Activated CD8-positive, alpha-beta memory T cell treated with anti-CD3 and anti-CD28 coated beads for 24 hours (primary cell): ENCODE data around the gene HIPK1.

Experiments
- DNase-seq: peaks from one replicate; pipeline ENCODE4 v3.0.0-alpha.2; 2020

The HIPK1 gene

GRCh38 chr1:113913887-113914664, 15.0 kb upstream of the HIPK1 start:
- DNase-seq: no peak

GRCh38 chr1:113916974-113917373, 12.2 kb upstream of the HIPK1 start:
- no peak for DNase-seq

DNA sequence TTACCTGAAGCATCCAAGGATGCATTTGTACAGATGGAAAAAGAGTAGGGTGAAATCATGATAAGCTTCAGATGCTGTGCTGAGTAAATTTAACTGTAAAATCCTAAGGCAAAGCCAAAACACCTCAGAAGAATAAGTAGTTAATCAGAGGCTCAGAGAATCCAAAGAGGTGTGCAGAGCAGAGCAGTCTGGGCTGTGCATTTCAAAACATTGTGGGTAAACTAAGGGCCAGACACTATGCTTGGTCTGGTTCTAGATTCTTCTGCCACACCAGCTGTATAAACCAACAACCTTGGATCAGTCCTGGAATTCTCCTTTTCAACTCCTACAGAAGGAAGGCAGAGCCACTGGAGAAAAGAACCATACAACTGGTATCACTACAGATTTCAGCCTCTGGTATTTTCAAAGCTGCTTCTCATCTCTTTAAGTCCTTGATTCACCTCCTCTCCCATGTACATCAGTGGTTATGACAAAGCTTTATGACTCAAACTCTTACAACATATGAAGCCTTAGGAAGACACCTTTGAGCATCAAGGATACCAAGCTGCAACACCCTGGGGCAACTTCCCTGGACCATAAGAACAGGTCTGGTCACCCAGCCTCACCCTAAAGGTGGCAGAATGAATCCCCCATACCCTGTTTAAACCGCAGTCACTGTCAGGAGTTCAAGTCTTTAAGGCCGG, 11.6 kb upstream of the HIPK1 start:
- no peak for DNase-seq

DNA sequence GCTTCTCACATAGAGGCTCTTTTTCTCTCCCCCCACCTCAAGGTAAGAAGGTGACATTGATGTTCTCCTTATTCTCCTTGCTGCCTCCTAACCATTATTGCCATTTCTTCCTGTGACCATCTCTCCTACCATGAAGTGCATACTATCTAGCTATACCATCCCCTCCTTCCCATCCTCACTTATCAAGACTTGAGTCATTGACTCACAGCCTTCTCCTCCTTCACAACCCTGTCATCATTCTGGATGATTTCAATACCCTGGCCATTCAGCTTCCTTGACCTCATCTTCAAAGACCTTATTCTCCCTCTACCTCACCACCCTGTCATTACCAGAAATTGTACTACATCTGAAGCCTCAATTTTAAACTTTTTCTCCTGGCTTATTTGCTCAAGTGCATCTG, 10.9 kb upstream of the HIPK1 start:
- no peak for DNase-seq

DNA sequence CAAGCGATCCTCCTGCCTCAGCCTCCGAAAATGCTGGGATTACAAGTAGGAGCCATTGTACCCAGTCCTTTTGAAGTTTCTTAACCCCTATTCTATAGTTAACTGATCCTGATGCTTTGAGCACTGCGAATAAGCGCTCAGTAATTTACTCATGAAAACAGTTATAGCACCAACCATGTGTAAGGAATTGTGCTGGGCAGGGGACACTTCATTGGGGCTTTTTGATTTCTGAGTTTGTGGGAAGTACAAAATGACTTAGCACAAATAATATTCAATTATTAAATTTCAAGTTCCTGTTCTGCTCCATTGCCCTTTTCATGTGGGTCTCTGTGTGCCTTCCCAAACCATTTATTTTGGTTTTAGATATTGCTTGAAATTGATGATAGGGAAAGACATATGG, 6.2 kb upstream of the HIPK1 start:
- no peak for DNase-seq

DNA sequence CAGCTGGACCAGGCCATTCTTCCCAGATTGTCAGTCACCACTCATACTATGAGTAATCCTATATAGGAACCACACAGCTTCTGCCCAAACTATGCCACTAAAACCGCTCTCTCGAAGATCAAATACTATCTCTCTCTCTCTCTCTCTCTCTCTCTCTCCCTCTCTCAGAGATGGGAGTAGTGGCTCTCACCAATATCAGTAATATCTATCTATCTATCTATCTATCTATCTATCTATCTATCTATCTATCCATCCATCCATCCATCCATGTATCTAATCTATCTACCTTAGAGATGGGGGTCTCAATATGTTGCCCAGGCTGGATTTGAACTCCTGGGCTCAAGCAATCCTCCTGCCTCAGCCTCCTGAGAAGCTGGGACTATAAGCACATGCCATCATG, 4.7 kb upstream of the HIPK1 start:
- DNase-seq: no peak

DNA sequence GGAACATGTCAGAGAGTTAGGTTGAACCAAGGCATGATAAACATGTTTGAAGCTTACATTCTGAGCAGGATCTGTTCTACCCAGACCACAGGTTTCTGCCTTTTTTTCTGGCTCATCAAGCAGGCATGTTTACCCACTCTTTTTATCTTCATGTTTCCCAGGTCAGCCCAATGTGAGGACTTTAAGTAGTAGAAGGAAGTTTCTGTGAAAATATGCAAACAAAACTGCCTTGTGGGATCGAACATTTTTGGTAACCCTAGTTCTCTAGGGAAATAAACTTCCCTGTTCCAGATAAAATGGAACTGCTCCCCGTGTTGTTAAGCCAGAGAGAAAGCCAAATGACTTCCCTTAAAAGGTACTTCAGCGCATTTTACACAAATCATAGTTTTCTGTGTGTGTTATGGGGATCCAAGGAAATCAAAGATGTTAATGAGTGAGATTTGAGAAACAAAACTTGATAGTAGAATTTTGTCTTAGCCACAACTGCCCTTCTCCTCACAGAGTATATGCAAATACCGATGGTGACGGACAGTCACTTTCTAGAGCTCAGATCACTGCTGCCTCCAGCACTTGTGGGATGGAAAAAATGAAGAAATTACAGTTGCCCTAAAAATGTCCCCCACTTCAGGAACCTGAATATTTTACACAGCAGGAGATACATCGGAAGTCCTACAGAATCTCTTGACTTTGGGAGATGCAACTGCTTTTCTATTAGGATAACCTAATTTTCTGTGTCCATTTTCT, 765 bp upstream of the HIPK1 start:
- DNase-seq: no peak

- DNase-seq: peak; percentile 83
Measured at GRCh38 chr1:113929750-113930498, 800 bp downstream of the HIPK1 start.

DNA sequence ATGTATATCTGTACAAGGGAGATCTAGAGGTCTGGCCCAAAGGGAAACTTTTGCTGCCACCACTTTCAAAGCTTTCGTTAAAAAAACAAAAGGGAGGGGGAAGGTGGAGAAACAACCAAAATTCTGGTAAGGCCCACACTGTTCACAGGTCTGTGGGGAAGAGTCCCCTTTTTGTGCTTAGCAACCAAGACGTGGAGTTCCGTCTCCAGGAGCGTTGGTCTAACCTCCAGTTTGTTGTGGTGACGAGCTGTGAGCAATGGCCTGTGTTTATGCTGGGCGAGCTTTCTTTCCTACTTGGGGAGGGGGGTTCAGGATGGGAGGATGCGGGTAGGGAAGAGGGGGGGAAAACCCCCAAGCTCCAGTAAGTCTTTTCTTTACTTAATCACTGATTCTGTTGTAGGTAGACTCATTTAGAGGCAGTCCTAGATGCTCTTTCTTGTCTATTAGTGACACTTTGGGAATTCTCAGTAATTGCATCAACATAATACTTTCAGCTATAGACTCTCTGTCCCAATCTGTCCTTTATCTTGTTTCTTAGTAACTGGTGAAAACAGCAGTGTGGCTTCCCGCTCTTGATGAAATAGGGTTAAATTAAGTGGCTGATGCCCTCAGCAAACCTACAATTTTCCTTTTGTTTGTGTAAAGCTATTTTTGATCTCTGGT, 1.5 kb downstream of the HIPK1 start:
- DNase-seq: peak; percentile 73

- no peak for DNase-seq
Measured at GRCh38 chr1:113931451-113931851, 2.3 kb downstream of the HIPK1 start.

- DNase-seq: no peak
Measured at GRCh38 chr1:113934006-113934405, 4.9 kb downstream of the HIPK1 start.

DNA sequence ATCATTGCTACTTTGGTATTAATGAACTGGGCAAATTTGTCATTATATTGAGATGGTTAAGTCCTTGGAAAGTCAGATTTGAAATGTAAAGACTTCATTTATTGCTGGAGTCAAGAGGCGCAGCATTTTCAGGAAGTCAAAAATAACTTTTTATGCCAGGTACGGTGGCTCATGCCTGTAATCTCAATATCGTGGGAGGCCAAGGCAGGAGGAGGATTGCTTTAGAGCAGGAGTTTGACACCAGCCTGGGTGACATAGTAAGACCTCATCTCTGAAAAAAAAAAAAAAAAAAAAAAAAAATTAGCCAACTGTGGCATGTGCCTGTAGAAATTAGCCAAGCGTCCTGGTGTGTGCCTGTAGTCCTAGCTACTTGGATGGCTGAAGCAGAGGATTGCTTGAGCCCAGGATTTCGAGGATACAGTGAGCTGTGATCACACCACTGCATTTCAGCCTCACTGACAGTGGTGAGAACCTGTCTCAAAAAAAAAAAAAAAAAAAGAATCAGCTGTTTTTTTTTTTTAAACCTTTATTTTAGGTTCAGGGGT, 5.5 kb downstream of the HIPK1 start:
- DNase-seq: no peak

DNA sequence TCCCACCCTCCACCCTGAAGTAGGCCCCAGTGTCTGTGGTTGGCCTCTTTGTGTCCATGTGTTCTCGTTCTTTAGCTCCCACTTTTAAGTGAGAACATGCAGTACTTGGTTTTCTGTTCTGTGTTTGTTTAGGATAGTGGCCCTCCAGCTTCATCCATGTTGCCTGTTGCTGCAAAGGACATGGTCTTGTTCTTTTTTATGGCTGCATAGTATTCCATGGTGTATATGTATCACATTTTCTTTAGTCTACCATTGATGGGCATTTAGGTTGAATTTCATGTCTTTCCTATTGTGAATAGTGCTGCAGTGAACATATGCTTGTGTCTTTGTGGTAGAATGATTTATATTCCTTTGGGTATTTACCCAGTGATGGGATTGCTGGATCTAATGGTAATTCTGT, 6.1 kb downstream of the HIPK1 start:
- DNase-seq: no peak

DNA sequence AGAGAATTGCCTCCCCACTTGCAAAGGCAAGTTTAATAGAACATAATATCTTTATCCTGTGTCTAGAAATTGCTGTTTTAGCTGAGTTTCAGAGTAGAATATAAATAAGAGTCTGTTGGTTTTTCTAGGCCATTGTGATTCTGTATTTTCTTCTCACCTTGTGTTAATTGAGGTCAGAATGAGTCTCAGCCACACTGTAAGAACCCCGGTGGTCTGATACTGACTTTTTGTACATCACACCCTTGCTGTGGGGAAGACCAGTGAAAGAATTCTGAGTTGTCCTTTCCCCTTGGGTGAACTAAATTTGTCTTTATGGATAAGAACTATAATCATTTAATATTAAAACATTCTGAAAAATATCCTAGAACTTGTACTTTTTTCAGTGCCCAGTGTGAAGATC, 6.8 kb downstream of the HIPK1 start:
- DNase-seq: no peak

DNA sequence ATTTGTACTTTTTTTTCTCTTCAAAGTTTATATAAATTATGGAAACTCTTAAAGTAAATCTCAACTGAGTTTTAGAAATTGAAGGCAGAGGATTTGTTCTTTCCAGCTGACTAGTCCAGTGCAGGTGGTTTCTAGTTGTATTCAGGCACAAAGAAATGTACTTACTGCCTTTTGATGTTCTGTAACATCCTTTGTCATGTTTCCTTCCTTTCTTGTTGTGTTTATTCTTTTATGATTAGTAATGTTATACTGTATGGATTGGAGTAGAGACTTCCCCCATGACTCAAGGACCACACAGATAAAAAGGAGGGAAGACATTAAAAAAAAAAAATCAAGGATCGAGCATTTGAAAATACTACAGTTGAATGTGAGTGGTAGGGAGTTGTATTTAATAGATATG, 8.0 kb downstream of the HIPK1 start:
- DNase-seq: no peak

DNA sequence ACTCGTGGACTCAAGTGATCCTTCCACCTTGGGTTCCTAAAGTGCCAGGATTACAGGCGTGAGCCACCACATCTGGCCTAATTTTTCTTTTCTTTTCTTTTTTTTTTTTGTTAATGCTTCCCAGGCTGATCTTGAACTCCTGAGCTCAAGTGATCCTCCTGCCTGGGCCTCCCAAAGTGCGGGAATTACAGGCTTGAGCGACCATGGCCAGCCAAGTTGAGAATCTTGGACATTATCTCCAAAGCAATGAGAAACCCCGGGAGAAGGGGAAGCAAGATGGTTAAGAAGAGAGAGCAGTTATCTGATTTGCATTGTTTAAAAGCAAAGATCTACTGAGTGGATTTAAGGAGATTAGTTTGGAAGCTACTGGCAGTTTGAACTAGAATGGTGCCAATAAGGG, 9.1 kb downstream of the HIPK1 start:
- no peak for DNase-seq

DNA sequence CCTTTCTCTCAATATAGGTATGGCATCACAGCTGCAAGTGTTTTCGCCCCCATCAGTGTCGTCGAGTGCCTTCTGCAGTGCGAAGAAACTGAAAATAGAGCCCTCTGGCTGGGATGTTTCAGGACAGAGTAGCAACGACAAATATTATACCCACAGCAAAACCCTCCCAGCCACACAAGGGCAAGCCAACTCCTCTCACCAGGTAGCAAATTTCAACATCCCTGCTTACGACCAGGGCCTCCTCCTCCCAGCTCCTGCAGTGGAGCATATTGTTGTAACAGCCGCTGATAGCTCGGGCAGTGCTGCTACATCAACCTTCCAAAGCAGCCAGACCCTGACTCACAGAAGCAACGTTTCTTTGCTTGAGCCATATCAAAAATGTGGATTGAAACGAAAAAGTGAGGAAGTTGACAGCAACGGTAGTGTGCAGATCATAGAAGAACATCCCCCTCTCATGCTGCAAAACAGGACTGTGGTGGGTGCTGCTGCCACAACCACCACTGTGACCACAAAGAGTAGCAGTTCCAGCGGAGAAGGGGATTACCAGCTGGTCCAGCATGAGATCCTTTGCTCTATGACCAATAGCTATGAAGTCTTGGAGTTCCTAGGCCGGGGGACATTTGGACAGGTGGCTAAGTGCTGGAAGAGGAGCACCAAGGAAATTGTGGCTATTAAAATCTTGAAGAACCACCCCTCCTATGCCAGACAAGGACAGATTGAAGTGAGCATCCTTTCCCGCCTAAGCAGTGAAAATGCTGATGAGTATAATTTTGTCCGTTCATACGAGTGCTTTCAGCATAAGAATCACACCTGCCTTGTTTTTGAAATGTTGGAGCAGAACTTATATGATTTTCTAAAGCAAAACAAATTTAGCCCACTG, 11.5 kb downstream of the HIPK1 start:
- DNase-seq: peak; percentile 74

GRCh38 chr1:113941245-113941559, 12.1 kb downstream of the HIPK1 start:
- DNase-seq: no peak

- no peak for DNase-seq
Measured at GRCh38 chr1:113942527-113942926, 13.4 kb downstream of the HIPK1 start.

DNA sequence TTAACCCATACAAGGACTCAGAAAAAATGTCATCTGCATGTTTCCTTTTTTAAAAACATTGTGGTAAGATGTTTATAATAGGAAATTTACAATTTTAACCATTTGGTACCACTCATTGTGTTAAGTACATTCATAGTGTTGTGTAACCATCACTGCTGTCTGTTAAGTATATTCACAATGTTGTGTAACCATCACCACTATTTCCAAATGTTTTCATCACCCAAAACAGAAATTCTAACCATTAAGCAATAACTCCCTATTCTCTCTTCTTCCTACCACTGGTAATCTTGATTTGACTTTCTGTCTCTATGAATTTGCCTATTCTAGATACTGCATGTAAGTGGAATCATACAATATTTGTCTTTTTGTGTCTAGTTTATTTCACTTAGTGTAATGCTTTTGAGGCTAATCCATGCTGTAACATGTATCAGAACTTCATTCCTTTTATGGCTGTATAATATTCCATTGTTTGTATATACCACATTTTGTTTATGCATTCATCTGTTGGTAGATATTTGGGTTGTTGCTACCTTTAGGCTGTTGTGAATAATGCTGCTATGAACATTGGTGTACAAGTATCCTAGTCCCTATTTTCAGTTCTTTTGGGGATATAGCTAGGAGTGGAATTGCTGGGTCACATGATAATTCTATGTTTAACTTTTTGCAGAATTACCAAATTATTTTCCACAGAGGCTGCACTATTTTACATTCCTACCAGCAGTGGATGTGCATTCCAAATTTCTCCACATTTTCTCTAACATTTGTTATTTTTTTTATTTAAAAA, 14.1 kb downstream of the HIPK1 start:
- DNase-seq: no peak

GRCh38 chr1:113945329-113945728, 16.2 kb downstream of the HIPK1 start:
- no peak for DNase-seq
